B cell (primary cell): Measurements from ENCODE around the gene SHISA7. TPM values are rescaled to one million over a fixed set of nuclear protein-coding genes. Genes with fewer than 3 reads are reported as not detected.

Source experiments
- ATAC-seq: fragments of 200-7000 bp; cut with Tn5 transposase; one replicate; pipeline ENCODE4 v1.10.0; 2021; ENCODE audit warnings: low read depth, mild to moderate bottlenecking, moderate number of reproducible peaks, moderate library complexity
- CTCF ChIA-PET: fragments of 350-600 bp; sonication (Branson Sonifier 250); formaldehyde crosslinking; loops from one replicate; lab custom pipeline; 2021; ENCODE audit warnings: antibody characterized with exemption, inconsistent platforms; lab: Charles Lee
- POLR2A ChIA-PET: fragments of 350-600 bp; sonication (Branson Sonifier 250); formaldehyde crosslinking; loops from one replicate; lab custom pipeline; 2021; ENCODE audit warnings: antibody characterized with exemption; lab: Charles Lee
- DNase-seq: peaks from one replicate; pipeline ENCODE4 v3.0.0; 2013
- H2AFZ ChIP-seq: 2 replicates; pipeline ENCODE4 v1.6.1; 2012; ENCODE audit warnings: mild to moderate bottlenecking, low read depth, low read length; ENCODE audit not compliant: insufficient read depth, poor library complexity, severe bottlenecking
- H3K27ac ChIP-seq, 2 donors: 1 replicate in 1 of 2; 2 replicates in 1 of 2; pipeline ENCODE4 v1.5.1; 2012 to 2013; ENCODE audit warnings: low read length in 2 of 2, mild to moderate bottlenecking in 2 of 2, moderate library complexity in 1 of 2
- H3K27me3 ChIP-seq, 4 experiments: fragments of 200-600 bp in 1 of 4; sonication (generic) in 1 of 4; replicated peaks in 1 of 4; 1 replicate in 2 of 4; 2 replicates in 2 of 4; pipeline versions ENCODE4 v1.6.1 to v1.7.0; 2013 to 2016; ENCODE audit warnings: low read length in 3 of 4, mild to moderate bottlenecking in 2 of 4, mixed read lengths in 1 of 4, moderate library complexity in 1 of 4; ENCODE audit not compliant: insufficient read depth in 4 of 4, control insufficient read depth in 3 of 4; ENCODE audit errors: control extremely low read depth in 1 of 4
- H3K36me3 ChIP-seq, 2 experiments: replicated peaks in 1 of 2; 1 replicate in 1 of 2; 2 replicates in 1 of 2; pipeline versions ENCODE4 v1.6.1 to v1.7.1; 2013; ENCODE audit warnings: low read length in 1 of 2; ENCODE audit not compliant: insufficient read depth in 2 of 2, control insufficient read depth in 1 of 2; ENCODE audit errors: control extremely low read depth in 1 of 2, extremely low read depth in 1 of 2
- H3K4me1 ChIP-seq, 2 donors: fragments of 200-600 bp in 1 of 2; sonication (generic) in 1 of 2; 1 replicate in 1 of 2; 2 replicates in 1 of 2; pipeline versions ENCODE4 v1.5.1 to v1.6.1; 2013 to 2017; ENCODE audit warnings: low read length in 2 of 2; ENCODE audit not compliant: control insufficient read depth in 2 of 2, insufficient read depth in 2 of 2
- H3K4me2 ChIP-seq: replicated peaks from 2 replicates; pipeline ENCODE3; 2012; ENCODE audit warnings: mild to moderate bottlenecking, low read depth, low read length; ENCODE audit not compliant: poor library complexity, severe bottlenecking
- H3K4me3 ChIP-seq, 5 experiments: fragments of 200-600 bp in 1 of 5; sonication (generic) in 1 of 5; 1 replicate in 3 of 5; 2 replicates in 2 of 5; pipeline versions ENCODE4 v1.5.1 to v1.7.0; 2011 to 2016; ENCODE audit warnings: low read length in 4 of 5, mild to moderate bottlenecking in 4 of 5, low read depth in 2 of 5, control low read depth in 1 of 5, moderate library complexity in 1 of 5; ENCODE audit not compliant: insufficient read depth in 1 of 5; ENCODE audit errors: control extremely low read depth in 1 of 5, extremely low read depth in 1 of 5
- H3K79me2 ChIP-seq: fragments of 200-600 bp; sonication (generic); one replicate; pipeline ENCODE4 v1.6.0; 2016; ENCODE audit warnings: low read length; ENCODE audit not compliant: control insufficient read depth, insufficient read depth
- H3K9ac ChIP-seq: fragments of 200-600 bp; sonication (generic); 2 replicates; pipeline ENCODE4 v1.6.1; 2017; ENCODE audit warnings: mild to moderate bottlenecking, low read length, moderate library complexity
- H3K9me3 ChIP-seq, 3 donors: one replicate each; pipeline versions ENCODE4 v1.6.1 to v1.7.1; 2013; ENCODE audit warnings: low read length in 2 of 3; ENCODE audit not compliant: control insufficient read depth in 2 of 3, insufficient read depth in 1 of 3; ENCODE audit errors: control extremely low read depth in 1 of 3
- H4K20me1 ChIP-seq: 2 replicates; pipeline ENCODE4 v1.6.0; 2012; ENCODE audit warnings: mild to moderate bottlenecking, low read length; ENCODE audit not compliant: insufficient read depth, control insufficient read depth, poor library complexity, severe bottlenecking
- H3K27ac Mint-ChIP-seq: one replicate; pipeline ENCODE4 v1.8.0; 2021; ENCODE audit warnings: mixed read lengths
- H3K27me3 Mint-ChIP-seq: one replicate; pipeline ENCODE4 v1.8.0; 2021; ENCODE audit warnings: mixed read lengths
- H3K4me1 Mint-ChIP-seq: one replicate; pipeline ENCODE4 v1.8.0; 2021; ENCODE audit warnings: mixed read lengths
- H3K4me3 Mint-ChIP-seq: one replicate; pipeline ENCODE4 v1.8.0; 2021; ENCODE audit warnings: mixed read lengths
- H3K9me3 Mint-ChIP-seq: one replicate; pipeline ENCODE4 v1.8.0; 2022; ENCODE audit warnings: mixed read lengths; ENCODE audit not compliant: insufficient read depth
- CTCF ChIP-seq: fragments of 200-600 bp; IDR thresholded peaks from one replicate; pipeline ENCODE4 v1.8.0; 2022; ENCODE audit warnings: antibody characterized with exemption, mild to moderate bottlenecking
- EZH2 ChIP-seq: IDR thresholded peaks from 2 replicates; pipeline ENCODE4 v1.6.1; 2012; ENCODE audit warnings: borderline replicate concordance, low read depth, mild to moderate bottlenecking, moderate library complexity, low read length; ENCODE audit not compliant: insufficient read depth, poor library complexity, severe bottlenecking
- WGBS: methylation state at CpG from one replicate; pipeline ENCODE4 v1.1.5; 2013; ENCODE audit warnings: missing lambda C conversion rate; ENCODE audit not compliant: insufficient coverage; 5-methylcytosine and 5-hydroxymethylcytosine counted together
- intact Hi-C: fragments of 100-400 bp; cut with micrococcal nuclease; formaldehyde crosslinking; loops from one replicate; pipeline ENCODE4 v1.10.0; 2022
- polyA plus RNA-seq: library from polyadenylated mRNA; depleted of rRNA; stranded (reverse); fragments of >200 nt; gene quantifications from 2 replicates; pipeline ENCODE4 v1.2.3, GENCODE V29; 2012
- total RNA-seq, 2 donors: library from RNA; stranded (reverse); fragments of 120-200 nt in 1 of 2; gene quantifications; 1 replicate in 1 of 2; 2 replicates in 1 of 2; pipeline versions ENCODE4 v1.2.3 to v1.2.4, GENCODE V29; 2013 to 2022

The SHISA7 gene
- total and polyA plus RNA-seq, 2 donors (not counting 1 experiment from before 2014, with no cell fraction given): 0.06 TPM; not detected in 1

- H3K9me3 ChIP-seq: no peaks in the 10 kb centered on the region
- H4K20me1 ChIP-seq: peaks cover 16% of the 10 kb centered on the region
- no peak within 1 kb of the TSS for H3K27ac ChIP-seq
- H2AFZ ChIP-seq: no peak within 1 kb of the TSS
- Mint-ChIP-seq H3K4me3 (peak within 1 kb of the TSS; percentile 32), H3K27me3 (peaks cover 8% of the 10 kb centered on the region), H3K4me1 (peaks cover 11% of the 10 kb centered on the region), H3K9me3 (no peaks in the 10 kb centered on the region), H3K27ac (no peak within 1 kb of the TSS)
- ATAC-seq (no peak), DNase-seq (no peak)
- peaks cover 0 to 28% (median under 1%) of the 10 kb centered on the region in 4 experiments for H3K27me3 ChIP-seq
- 34% methylated on average over 6 of the region's 21 CpGs for WGBS
- no peak within 1 kb of the TSS for H3K4me2 ChIP-seq
- H3K9ac ChIP-seq: no peak within 1 kb of the TSS
- ChIA-PET POLR2A (interaction anchor here (0.6 to 1.5 kb wide), 3 partner anchors 11 to 145 kb away, joined by 3 to 11 read pairs (median 4); partner anchors contain the start of gene ZNF628), CTCF (interaction anchor here (1.4 to 1.7 kb wide), 3 partner anchors 12 to 21 kb away, joined by 3 to 8 read pairs (median 7); partner anchors contain the start of gene ZNF628)
- TF ChIP-seq CTCF (no peak), EZH2 (no peak)
- intact Hi-C loops: no loop called here
- no peaks in the 10 kb centered on the region for H3K36me3 ChIP-seq
- no peaks in the 10 kb centered on the region for H3K79me2 ChIP-seq
- no peak within 1 kb of the TSS for H3K4me3 ChIP-seq
- H3K4me1 ChIP-seq: peaks cover 10 to 22% of the 10 kb centered on the region in 2 donors
These were observed 45.0 kb upstream of the SHISA7 start, which contains the start of gene SSC5D for GRCh38 chr19:55487924-55488687. SSC5D (plus strand) TSS chr19:55488436; CDS start chr19:55488590, 154 bp downstream.
